ENCODE data around the gene ACCS. TPM values are rescaled to one million over a fixed set of nuclear protein-coding genes. Genes with fewer than 3 reads are reported as not detected.

Gene ACCS
- total RNA-seq, 1 donor from 2014 or later = 21.3 TPM

DNA sequence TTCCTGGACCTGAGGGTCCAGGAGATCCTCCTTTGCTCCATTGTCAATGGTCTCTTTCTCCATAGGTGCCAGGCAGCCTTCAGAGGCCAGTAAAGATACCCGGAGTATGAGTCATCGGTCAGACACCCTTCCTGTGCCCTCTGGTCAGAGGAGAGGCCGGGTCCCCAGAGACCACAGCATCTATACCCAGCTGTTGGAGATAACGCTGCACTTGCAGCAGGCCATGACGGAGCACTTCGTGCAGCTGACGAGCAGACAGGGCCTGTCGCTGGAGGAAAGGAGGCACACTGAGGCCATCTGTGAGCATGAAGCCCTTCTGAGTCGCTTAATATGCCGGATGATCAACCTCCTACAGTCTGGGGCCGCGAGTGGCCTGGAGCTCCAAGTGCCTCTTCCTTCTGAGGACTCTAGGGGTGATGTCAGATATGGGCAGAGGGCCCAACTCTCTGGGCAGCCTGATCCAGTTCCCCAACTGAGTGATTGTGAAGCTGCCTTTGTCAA, 18.1 kb upstream of the ACCS start, which contains the start of gene ACCSL:
Gene ACCSL, plus strand, starts transcription at position 51 of the 501 bp plus-strand sequence. Its CDS starts 56 bp downstream, at position 107.
- no peak for TF ChIP-seq EZH2 (IDR thresholded peaks at IDR 0.05; ENCODE audit: insufficient read depth, low read length)
- TF ChIP-seq, protein P1, sequence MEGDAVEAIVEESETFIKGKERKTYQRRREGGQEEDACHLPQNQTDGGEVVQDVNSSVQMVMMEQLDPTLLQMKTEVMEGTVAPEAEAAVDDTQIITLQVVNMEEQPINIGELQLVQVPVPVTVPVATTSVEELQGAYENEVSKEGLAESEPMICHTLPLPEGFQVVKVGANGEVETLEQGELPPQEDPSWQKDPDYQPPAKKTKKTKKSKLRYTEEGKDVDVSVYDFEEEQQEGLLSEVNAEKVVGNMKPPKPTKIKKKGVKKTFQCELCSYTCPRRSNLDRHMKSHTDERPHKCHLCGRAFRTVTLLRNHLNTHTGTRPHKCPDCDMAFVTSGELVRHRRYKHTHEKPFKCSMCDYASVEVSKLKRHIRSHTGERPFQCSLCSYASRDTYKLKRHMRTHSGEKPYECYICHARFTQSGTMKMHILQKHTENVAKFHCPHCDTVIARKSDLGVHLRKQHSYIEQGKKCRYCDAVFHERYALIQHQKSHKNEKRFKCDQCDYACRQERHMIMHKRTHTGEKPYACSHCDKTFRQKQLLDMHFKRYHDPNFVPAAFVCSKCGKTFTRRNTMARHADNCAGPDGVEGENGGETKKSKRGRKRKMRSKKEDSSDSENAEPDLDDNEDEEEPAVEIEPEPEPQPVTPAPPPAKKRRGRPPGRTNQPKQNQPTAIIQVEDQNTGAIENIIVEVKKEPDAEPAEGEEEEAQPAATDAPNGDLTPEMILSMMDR (IDR thresholded peaks at IDR 0.05; ENCODE audit: insufficient read depth, low read depth, low read length) = no peak
- FAIRE-seq (no peak), DNase-seq (ENCODE audit: low read depth) (no peak)
- Mint-ChIP-seq H3K9me3 (ENCODE audit: unreplicated experiment) (peaks cover 5% of the 10 kb centered on the region), H3K36me3 (ENCODE audit: low read depth, unreplicated experiment) (peaks cover 4% of the 10 kb centered on the region), H3K4me1 (ENCODE audit: low read depth, unreplicated experiment) (no peaks in the 10 kb centered on the region), H3K4me3 (ENCODE audit: unreplicated experiment) (no peak within 1 kb of the TSS), H3K27me3 (ENCODE audit: low read depth, unreplicated experiment) (peaks cover 16% of the 10 kb centered on the region), H3K27ac (ENCODE audit: unreplicated experiment) (no peak within 1 kb of the TSS)
- no peaks in the 10 kb centered on the region for H3K4me1 ChIP-seq (ENCODE audit: insufficient read depth, low read length)
- no peaks in the 10 kb centered on the region for H4K20me1 ChIP-seq (ENCODE audit: insufficient read depth, low read length)
- no peak within 1 kb of the TSS for H3K4me2 ChIP-seq (ENCODE audit: low read length)
- no peak within 1 kb of the TSS for H2AFZ ChIP-seq (ENCODE audit: low read depth, low read length)
- no peaks in the 10 kb centered on the region for H3K36me3 ChIP-seq (ENCODE audit: insufficient read depth, low read length)
- H3K27me3 ChIP-seq (ENCODE audit: insufficient read depth, low read length) = peaks cover 18% of the 10 kb centered on the region
- H3K79me2 ChIP-seq (ENCODE audit: insufficient read depth, low read length) = no peaks in the 10 kb centered on the region
- H3K4me3 ChIP-seq (ENCODE audit: insufficient read depth, low read depth, low read length) = no peak within 1 kb of the TSS
- no peak within 1 kb of the TSS for H3K9ac ChIP-seq (ENCODE audit: low read length)
- H3K27ac ChIP-seq (ENCODE audit: low read depth, low read length) = no peak within 1 kb of the TSS
- H3K9me3 ChIP-seq (ENCODE audit: insufficient read depth, low read depth, low read length) = no peaks in the 10 kb centered on the region

DNA sequence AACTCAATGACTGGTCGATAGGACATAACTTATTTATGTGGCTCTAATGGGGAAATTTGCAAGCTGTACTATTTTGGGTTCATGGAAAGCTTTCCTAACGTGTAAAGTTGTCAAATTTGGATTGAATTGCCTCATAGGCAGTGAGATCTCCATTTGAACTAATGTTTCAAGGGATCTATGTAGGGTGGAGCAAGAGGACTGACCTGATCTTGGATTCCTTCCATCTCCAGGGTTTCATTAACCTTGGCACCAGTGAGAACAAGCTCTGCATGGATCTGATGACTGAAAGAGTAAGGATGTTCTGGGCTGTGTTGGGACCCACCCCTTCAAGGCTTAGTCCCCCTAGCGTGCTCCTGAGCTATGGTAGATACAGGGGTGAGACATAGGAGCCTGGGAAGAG, 16.2 kb upstream of the ACCS start:
- H3K27me3 ChIP-seq (ENCODE audit: insufficient read depth, low read length) = peaks cover 16% of the 10 kb centered on the region
- Mint-ChIP-seq H3K27me3 (ENCODE audit: low read depth, unreplicated experiment) (peaks cover 15% of the 10 kb centered on the region), H3K4me1 (ENCODE audit: low read depth, unreplicated experiment) (no peaks in the 10 kb centered on the region), H3K4me3 (ENCODE audit: unreplicated experiment) (no peak overlapping the region), H3K9me3 (ENCODE audit: unreplicated experiment) (peaks cover 5% of the 10 kb centered on the region), H3K36me3 (ENCODE audit: low read depth, unreplicated experiment) (peaks cover 4% of the 10 kb centered on the region), H3K27ac (ENCODE audit: unreplicated experiment) (no peak overlapping the region)
- H3K79me2 ChIP-seq (ENCODE audit: insufficient read depth, low read length) = no peaks in the 10 kb centered on the region
- FAIRE-seq (no peak), DNase-seq (ENCODE audit: low read depth) (no peak)
- H3K4me3 ChIP-seq (ENCODE audit: insufficient read depth, low read depth, low read length) = no peak overlapping the region
- no peak overlapping the region for H3K4me2 ChIP-seq (ENCODE audit: low read length)
- no peaks in the 10 kb centered on the region for H3K4me1 ChIP-seq (ENCODE audit: insufficient read depth, low read length)
- no peaks in the 10 kb centered on the region for H3K36me3 ChIP-seq (ENCODE audit: insufficient read depth, low read length)
- no peaks in the 10 kb centered on the region for H3K9me3 ChIP-seq (ENCODE audit: insufficient read depth, low read depth, low read length)
- H4K20me1 ChIP-seq (ENCODE audit: insufficient read depth, low read length) = no peaks in the 10 kb centered on the region
- TF ChIP-seq, protein P1 (IDR thresholded peaks at IDR 0.05; ENCODE audit: insufficient read depth, low read depth, low read length) = no peak
- TF ChIP-seq EZH2 (IDR thresholded peaks at IDR 0.05; ENCODE audit: insufficient read depth, low read length) = no peak
- H3K9ac ChIP-seq (ENCODE audit: low read length) = no peak overlapping the region
- no peak overlapping the region for H3K27ac ChIP-seq (ENCODE audit: low read depth, low read length)
- H2AFZ ChIP-seq (ENCODE audit: low read depth, low read length) = no peak overlapping the region

DNA sequence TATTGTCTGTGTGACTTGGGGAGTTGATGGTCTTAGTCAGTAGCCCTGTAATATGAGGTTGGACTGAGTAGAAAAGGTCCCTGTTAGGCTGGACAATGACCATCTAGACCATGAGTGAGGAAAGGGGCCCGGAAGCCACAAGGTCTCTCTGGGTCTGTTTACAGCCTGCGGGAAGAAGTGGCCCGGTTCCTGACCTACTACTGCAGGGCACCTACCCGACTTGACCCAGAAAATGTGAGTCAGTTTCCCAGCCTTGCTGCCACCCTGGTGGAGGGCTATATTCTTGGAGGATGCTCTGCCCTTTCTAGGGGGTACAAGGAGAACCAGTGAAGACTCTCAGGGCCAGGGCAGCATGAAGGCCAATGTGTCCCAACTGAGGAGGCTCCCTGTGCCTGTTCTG, 14.9 kb upstream of the ACCS start:
- H3K27me3 ChIP-seq (ENCODE audit: insufficient read depth, low read length) = peaks cover 16% of the 10 kb centered on the region
- H3K36me3 ChIP-seq (ENCODE audit: insufficient read depth, low read length) = no peaks in the 10 kb centered on the region
- H4K20me1 ChIP-seq (ENCODE audit: insufficient read depth, low read length) = no peaks in the 10 kb centered on the region
- H3K79me2 ChIP-seq (ENCODE audit: insufficient read depth, low read length) = no peaks in the 10 kb centered on the region
- FAIRE-seq (no peak), DNase-seq (ENCODE audit: low read depth) (no peak)
- no peaks in the 10 kb centered on the region for H3K4me1 ChIP-seq (ENCODE audit: insufficient read depth, low read length)
- H3K9me3 ChIP-seq (ENCODE audit: insufficient read depth, low read depth, low read length) = no peaks in the 10 kb centered on the region
- H3K36me3 Mint-ChIP-seq (ENCODE audit: low read depth, unreplicated experiment) = peaks cover 2% of the 10 kb centered on the region
- TF ChIP-seq, protein P1 (IDR thresholded peaks at IDR 0.05; ENCODE audit: insufficient read depth, low read depth, low read length) = no peak
- TF ChIP-seq EZH2 (IDR thresholded peaks at IDR 0.05; ENCODE audit: insufficient read depth, low read length) = no peak
- no peak overlapping the region for H2AFZ ChIP-seq (ENCODE audit: low read depth, low read length)
- no peak overlapping the region for H3K27ac ChIP-seq (ENCODE audit: low read depth, low read length)
- H3K4me2 ChIP-seq (ENCODE audit: low read length) = no peak overlapping the region
- H3K4me1 Mint-ChIP-seq (ENCODE audit: low read depth, unreplicated experiment) = no peaks in the 10 kb centered on the region
- no peak overlapping the region for H3K9ac ChIP-seq (ENCODE audit: low read length)
- no peak overlapping the region for H3K4me3 Mint-ChIP-seq (ENCODE audit: unreplicated experiment)
- H3K4me3 ChIP-seq (ENCODE audit: insufficient read depth, low read depth, low read length) = no peak overlapping the region
- peaks cover 7% of the 10 kb centered on the region for H3K9me3 Mint-ChIP-seq (ENCODE audit: unreplicated experiment)
- H3K27ac Mint-ChIP-seq (ENCODE audit: unreplicated experiment) = no peak overlapping the region
- peaks cover 10% of the 10 kb centered on the region for H3K27me3 Mint-ChIP-seq (ENCODE audit: low read depth, unreplicated experiment)
